Thyroid gland (tissue), 4 donors: ENCODE results near the gene TGM4. TPM values are rescaled to one million over a fixed set of nuclear protein-coding genes. Genes with fewer than 3 reads are reported as not detected.

Experiments
- DNase-seq, 2 donors: peaks; one replicate each; pipeline ENCODE4 v3.0.0-alpha.2; 2019
- H3K27ac ChIP-seq, 3 donors: fragments of 200-600 bp; sonication (generic); 1 replicate in 2 of 3; 2 replicates in 1 of 3; pipeline ENCODE4 v1.5.1; 2016 to 2019; ENCODE audit warnings: mild to moderate bottlenecking in 1 of 3, moderate library complexity in 1 of 3
- H3K27me3 ChIP-seq: fragments of 200-600 bp; sonication (generic); one replicate; pipeline ENCODE4 v1.5.1; 2019
- H3K36me3 ChIP-seq, 2 donors: fragments of 200-600 bp; sonication (generic); one replicate each; pipeline ENCODE4 v1.5.1; 2016 to 2019
- H3K4me1 ChIP-seq, 2 donors: fragments of 200-600 bp; sonication (generic); one replicate each; pipeline ENCODE4 v1.5.1; 2017 to 2019
- H3K4me3 ChIP-seq, 3 donors: fragments of 200-600 bp; sonication (generic); replicated peaks in 1 of 3; 1 replicate in 2 of 3; 2 replicates in 1 of 3; pipeline ENCODE4 v1.5.1; 2016; ENCODE audit warnings: mild to moderate bottlenecking in 1 of 3
- H3K9me3 ChIP-seq: fragments of 200-600 bp; sonication (generic); one replicate; pipeline ENCODE4 v1.5.1; 2017
- CTCF ChIP-seq, 6 experiments: fragments of 200-600 bp in 3 of 6; fragments of 450-650 bp in 3 of 6; sonication (generic) in 3 of 6; IDR thresholded peaks; one replicate each; pipeline ENCODE4 v1.5.1; 2016 to 2019; ENCODE audit warnings: antibody characterized with exemption in 6 of 6, mild to moderate bottlenecking in 2 of 6, inconsistent platforms in 1 of 6, moderate library complexity in 1 of 6
- POLR2A ChIP-seq, 2 donors: fragments of 450-650 bp; IDR thresholded peaks; one replicate each; pipeline ENCODE4 v1.6.1; 2017; ENCODE audit warnings: antibody characterized with exemption in 2 of 2, mild to moderate bottlenecking in 2 of 2, moderate library complexity in 1 of 2
- WGBS, 2 donors: methylation state at CpG; one replicate each; pipeline ENCODE4 v1.1.5; 2017; 5-methylcytosine and 5-hydroxymethylcytosine counted together
- intact Hi-C: fragments of 100-400 bp; cut with DNase I; formaldehyde crosslinking; loops from one replicate; pipeline ENCODE4 v1.15.1; 2023
- total RNA-seq, 4 donors: library from RNA; depleted of rRNA; stranded (reverse); fragments of >200 nt; gene quantifications; one replicate each; pipeline ENCODE4 v1.2.3, GENCODE V29; 2016

Gene TGM4
- total RNA-seq, 4 donors from 2014 or later, result 0.13 to 0.33 TPM; not detected in 2

- no peak overlapping the region for H3K27ac ChIP-seq
- no peak overlapping the region for H3K4me3 ChIP-seq
- TF ChIP-seq POLR2A (IDR thresholded peaks at IDR 0.05), result no peak
- TF ChIP-seq CTCF (IDR thresholded peaks at IDR 0.05), result no peak
- no peaks in the 10 kb centered on the region for H3K4me1 ChIP-seq
- DNase-seq, result no peak
- no peaks in the 10 kb centered on the region for H3K27me3 ChIP-seq
- H3K36me3 ChIP-seq, result no peaks in the 10 kb centered on the region
- intact Hi-C loops, result no loop called here
- 73 to 75% methylated on average over 2 of the region's 2 CpGs for WGBS, 2 donors
- H3K9me3 ChIP-seq, result no peaks in the 10 kb centered on the region
Observed at GRCh38 chr3:44893097-44893496, 18.7 kb downstream of the TGM4 start.

- no peak overlapping the region for H3K4me3 ChIP-seq
- no peaks in the 10 kb centered on the region for H3K36me3 ChIP-seq
- 40 to 46% methylated on average over 4 to 5 of the region's 5 CpGs for WGBS, 2 donors
- H3K4me1 ChIP-seq, result no peaks in the 10 kb centered on the region
- H3K27ac ChIP-seq, result no peak overlapping the region
- TF ChIP-seq POLR2A (IDR thresholded peaks at IDR 0.05), result no peak
- TF ChIP-seq CTCF (IDR thresholded peaks at IDR 0.05), result no peak
- no peaks in the 10 kb centered on the region for H3K27me3 ChIP-seq
- H3K9me3 ChIP-seq, result no peaks in the 10 kb centered on the region
- no peak for DNase-seq
- intact Hi-C loops, result no loop called here
Observed at GRCh38 chr3:44894485-44894884, 20.1 kb downstream of the TGM4 start.

- no peak overlapping the region for H3K4me3 ChIP-seq
- 85 to 94% methylated on average over 2 of the region's 2 CpGs for WGBS, 2 donors
- H3K36me3 ChIP-seq, result no peaks in the 10 kb centered on the region
- H3K4me1 ChIP-seq, result no peaks in the 10 kb centered on the region
- no peaks in the 10 kb centered on the region for H3K9me3 ChIP-seq
- no peaks in the 10 kb centered on the region for H3K27me3 ChIP-seq
- no peak for DNase-seq
- TF ChIP-seq CTCF (IDR thresholded peaks at IDR 0.05) (no peak), POLR2A (IDR thresholded peaks at IDR 0.05) (no peak)
- intact Hi-C loops, result no loop called here
- no peak overlapping the region for H3K27ac ChIP-seq
Observed at GRCh38 chr3:44896440-44896839, 22.0 kb downstream of the TGM4 start.

GRCh38 chr3:44899683-44900367 is 25.4 kb downstream of the TGM4 start:
- no peak for DNase-seq
- no peaks in the 10 kb centered on the region for H3K36me3 ChIP-seq
- intact Hi-C loops, result no loop called here
- WGBS, 2 donors, result 42 to 60% methylated on average over 13 of the region's 13 CpGs
- H3K4me1 ChIP-seq, result no peaks in the 10 kb centered on the region
- no peaks in the 10 kb centered on the region for H3K9me3 ChIP-seq
- H3K4me3 ChIP-seq, result no peak overlapping the region
- no peak for TF ChIP-seq POLR2A (IDR thresholded peaks at IDR 0.05)
- no peak overlapping the region for H3K27ac ChIP-seq
- H3K27me3 ChIP-seq, result no peaks in the 10 kb centered on the region

GRCh38 chr3:44902628-44903027 is 28.2 kb downstream of the TGM4 start:
- intact Hi-C loops, result no loop called here
- H3K36me3 ChIP-seq, result no peaks in the 10 kb centered on the region
- H3K27me3 ChIP-seq, result no peaks in the 10 kb centered on the region
- no peak for DNase-seq
- H3K9me3 ChIP-seq, result no peaks in the 10 kb centered on the region
- 68 to 69% methylated on average over 4 of the region's 4 CpGs for WGBS, 2 donors
- no peak overlapping the region for H3K27ac ChIP-seq
- no peak overlapping the region for H3K4me3 ChIP-seq
- no peak for TF ChIP-seq CTCF (IDR thresholded peaks at IDR 0.05)
- no peak for TF ChIP-seq POLR2A (IDR thresholded peaks at IDR 0.05)
- no peaks in the 10 kb centered on the region for H3K4me1 ChIP-seq
